Left forelimb (tissue), 1 donor: ENCODE measurements around the gene EVA1A.

Source experiments
- DNase-seq: peaks from one replicate; pipeline ENCODE4 v3.0.0-alpha.2; 2018; ENCODE audit warnings: low spot score

EVA1A gene

GRCh38 chr2:75447176-75447575 lies 113.6 kb downstream of the EVA1A start:
- DNase-seq, result no peak
